ENCODE measurements around the gene PCAT7.

Gene PCAT7

DNA sequence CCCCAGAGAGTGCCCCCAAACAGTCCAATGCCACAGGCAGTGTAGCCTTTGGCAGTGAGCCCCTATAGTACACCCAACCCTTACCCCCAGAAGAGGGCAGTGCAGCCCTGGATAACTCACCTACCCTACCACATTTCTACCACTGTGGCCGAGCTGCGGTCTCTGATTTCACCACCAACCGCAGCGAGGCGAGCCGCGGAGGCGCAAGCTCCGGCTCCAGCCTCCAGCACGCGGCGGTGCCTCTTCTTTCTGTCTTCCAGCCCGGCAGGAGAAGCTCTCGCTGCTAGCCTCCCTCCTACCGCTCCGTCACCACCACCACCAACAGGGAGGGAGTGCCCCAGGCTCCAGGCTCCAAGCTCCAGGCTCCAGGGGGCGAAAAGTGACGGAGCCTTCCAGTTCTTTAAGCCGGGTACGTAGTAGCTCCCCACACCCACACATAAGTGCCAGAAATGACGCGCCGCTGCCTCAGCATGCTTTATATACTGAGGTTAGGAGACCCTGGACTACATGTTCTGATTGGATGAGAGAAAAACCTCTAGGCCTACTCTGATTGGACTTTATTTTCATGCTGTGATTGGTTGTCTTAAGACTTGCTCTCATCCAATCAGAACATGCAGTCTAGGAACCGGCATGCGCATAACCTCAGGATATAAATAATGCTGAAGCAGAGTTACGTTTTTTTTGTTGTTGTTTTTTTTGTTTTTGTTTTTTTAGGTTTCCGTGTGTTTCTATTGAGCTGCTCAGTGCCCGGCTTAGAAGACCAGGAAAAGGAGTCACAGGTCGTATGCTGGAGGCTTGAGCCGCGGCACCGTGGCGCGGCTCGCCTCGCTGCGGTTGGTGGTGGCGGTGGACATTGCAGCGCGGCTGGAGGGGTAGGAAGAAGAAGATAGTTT lies at the start of gene PCAT7:
Gene PCAT7, plus strand, starts transcription at position 645 of the 893 bp plus-strand sequence.
- TF ChIP-seq GATA3 (IDR thresholded peaks at IDR 0.05; ENCODE audit: low read depth, low read length): no peak
- no peak for TF ChIP-seq GATA2 (IDR thresholded peaks at IDR 0.05; ENCODE audit: low read depth, low read length)

DNA sequence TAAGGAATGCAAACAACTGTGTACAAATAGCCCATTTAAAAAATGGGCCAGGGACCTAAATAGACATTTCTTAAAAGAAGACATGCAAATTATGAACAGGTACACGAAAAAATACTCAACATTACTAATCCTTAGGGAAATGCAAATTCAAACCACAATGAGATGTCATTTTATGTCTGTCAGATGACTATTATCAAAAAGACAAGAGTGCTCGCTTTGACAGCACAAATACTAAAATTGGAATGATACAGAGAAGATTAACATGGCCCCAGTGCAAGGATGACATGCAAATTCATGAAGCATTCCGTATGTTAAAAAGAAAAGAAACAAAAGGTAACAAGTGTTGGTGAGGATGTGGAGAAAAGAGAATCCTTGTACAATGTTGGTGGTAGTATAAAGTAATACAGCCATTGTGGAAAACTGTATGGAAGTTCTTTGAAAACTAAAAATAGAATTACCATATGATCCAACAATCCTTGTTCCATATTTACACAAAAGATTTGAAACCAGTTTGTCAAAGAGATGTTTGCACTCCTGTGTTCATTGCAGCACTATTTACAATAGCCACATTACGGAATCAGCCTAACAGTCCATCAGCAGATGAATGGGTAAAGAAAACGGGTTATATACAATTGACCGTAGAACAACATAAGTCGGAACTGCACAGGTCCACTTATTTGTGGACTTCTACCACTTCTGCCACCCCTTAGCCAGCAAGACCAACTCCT lies 47.2 kb upstream of the PCAT7 start:
- TF ChIP-seq GATA2 (IDR thresholded peaks at IDR 0.05; ENCODE audit: low read depth, low read length) (no peak), GATA3 (IDR thresholded peaks at IDR 0.05; ENCODE audit: low read depth, low read length) (no peak)

DNA sequence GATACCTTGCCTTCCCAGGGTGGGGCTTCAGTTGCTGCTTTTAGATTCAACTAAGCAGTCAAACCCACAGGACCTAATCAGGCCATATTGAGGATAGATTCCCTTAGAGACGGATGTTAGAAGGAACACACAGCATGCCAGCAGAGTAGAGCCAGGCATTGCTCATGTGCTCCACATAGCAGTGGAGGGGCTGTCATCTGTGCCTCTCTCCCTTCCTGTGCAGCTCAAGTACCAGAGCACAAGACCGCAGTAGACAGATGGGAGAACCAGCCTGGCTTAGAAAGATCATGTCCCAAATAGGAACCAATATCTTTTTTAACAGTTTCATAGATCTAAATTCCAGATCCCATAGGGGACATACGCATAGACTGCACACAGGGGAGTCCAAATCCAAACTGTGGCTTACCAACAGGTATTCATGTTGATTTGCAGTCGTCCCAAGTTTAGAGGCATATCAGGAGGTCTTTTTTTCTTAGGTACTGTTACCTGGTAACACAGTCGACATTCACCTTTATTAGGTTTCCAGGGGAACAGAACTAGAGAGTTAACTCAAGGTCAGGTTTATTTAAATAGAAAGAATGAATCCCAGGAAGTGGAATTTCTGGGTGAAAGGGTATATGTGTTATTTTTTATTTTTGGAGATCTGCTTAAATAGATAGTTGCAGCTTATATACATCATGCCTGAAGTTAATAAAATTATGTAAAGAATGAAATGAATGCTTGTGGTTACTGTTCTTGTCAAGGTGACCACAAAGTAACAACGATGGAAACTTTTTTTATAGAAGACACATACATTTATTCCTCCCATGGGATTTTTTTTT lies 43.5 kb upstream of the PCAT7 start:
- no peak for TF ChIP-seq GATA3 (IDR thresholded peaks at IDR 0.05; ENCODE audit: low read depth, low read length)
- TF ChIP-seq GATA2 (IDR thresholded peaks at IDR 0.05; ENCODE audit: low read depth, low read length): no peak

DNA sequence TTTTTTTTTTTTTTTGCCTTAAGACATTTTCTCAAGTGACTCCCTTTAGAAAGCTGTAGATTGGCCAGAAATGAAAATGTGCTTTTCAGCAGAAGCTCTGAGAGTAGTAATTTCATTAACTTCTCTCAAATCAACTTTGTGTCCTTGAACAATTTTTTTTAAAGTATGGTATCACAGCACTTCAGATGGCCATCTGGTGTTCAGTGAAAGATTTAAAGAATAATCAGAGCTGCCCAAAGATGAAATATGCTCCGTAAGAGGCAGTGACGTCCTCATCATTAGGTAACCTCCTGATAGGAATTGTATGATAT lies 43.0 kb upstream of the PCAT7 start:
- TF ChIP-seq GATA2 (IDR thresholded peaks at IDR 0.05; ENCODE audit: low read depth, low read length) (no peak), GATA3 (IDR thresholded peaks at IDR 0.05; ENCODE audit: low read depth, low read length) (no peak)

DNA sequence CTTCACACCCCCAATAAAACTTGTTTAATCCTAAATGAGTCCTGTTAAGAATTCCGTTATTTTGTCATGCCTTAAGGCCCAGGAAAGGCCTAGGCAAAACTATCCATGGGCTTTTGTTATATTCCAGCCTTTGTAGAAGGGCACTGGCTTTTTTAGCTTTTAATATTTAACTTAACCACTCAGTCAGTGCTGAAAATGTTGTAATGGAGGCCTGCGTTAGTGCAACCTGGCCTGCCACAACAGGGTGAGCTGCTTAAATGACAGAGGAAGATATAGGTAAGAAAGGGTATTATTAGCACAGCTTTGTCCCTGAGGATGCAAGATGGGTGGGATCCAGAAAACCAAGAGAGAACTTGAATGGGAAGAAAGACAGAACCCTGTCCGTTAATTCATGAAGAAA lies 40.2 kb upstream of the PCAT7 start:
- TF ChIP-seq GATA2 (IDR thresholded peaks at IDR 0.05; ENCODE audit: low read depth, low read length) (no peak), GATA3 (IDR thresholded peaks at IDR 0.05; ENCODE audit: low read depth, low read length) (no peak)

DNA sequence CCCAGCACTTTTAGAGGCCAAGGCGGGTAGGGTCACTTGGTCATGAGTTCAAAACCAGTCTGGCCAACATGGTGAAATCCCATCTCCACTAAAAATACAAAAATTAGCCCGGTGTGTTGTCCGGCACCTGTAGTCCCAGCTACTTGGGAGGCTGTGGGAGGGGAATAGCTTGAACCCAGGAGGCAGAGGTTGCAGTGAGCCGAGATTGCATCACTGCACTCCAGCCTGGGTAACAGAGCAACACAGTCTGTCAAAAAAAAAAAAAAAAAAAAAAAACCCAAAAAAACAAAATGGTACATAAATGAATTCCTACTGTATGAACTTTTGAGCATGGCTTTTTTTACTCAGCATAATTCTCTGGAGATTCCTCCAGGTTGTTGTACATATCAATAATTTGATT lies 37.6 kb upstream of the PCAT7 start:
- TF ChIP-seq GATA3 (IDR thresholded peaks at IDR 0.05; ENCODE audit: low read depth, low read length): no peak
- no peak for TF ChIP-seq GATA2 (IDR thresholded peaks at IDR 0.05; ENCODE audit: low read depth, low read length)

DNA sequence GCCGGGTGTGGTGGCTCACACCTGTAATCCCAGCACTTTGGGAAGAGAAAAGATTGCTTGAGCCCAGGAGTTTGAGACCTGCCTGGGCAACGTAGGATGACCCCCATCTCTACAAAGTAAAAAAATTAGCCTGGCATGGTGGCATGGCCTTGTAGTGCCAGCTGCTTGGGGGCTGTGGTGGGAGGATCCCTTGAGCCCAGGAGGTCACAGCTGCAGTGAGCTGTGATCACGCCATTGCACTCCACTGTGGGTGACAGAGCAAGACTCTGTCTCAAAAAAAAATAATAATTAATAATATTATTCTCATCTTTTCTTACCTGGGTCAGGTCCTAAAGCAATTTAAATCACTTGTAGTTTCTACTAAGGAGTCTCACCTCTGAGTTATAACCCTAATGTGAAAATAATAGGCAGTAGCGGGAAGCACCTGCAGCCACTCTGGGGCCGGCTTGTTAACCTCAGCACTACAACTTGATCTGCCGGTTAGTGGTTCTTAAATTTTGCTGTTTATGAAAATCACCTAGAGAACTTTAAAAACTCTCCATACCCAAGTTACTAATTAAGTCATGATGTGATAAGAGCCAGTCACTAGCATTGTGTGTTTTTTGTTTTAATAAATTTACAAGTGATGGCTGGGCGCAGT lies 29.4 kb upstream of the PCAT7 start:
- TF ChIP-seq GATA2 (IDR thresholded peaks at IDR 0.05; ENCODE audit: low read depth, low read length) (no peak), GATA3 (IDR thresholded peaks at IDR 0.05; ENCODE audit: low read depth, low read length) (no peak)

DNA sequence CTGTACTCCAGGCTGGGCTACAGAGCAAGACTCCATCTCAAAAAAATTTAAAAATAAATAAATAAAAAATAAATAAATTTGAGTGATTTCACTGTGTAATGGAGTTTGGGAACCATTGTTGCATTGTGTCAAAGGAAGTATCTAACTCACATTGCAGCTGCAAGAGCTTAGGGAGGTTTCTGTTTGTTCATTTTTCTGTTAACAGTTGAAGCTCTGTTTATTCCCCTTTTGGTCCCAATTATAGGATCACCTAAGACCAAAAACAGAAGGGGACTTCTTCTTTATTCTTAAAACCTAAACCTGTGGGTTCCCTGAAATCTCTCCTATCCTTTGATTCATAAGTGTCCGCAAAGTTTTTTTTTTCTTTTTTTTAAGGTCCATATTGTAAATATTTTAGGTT lies 28.6 kb upstream of the PCAT7 start:
- TF ChIP-seq GATA3 (IDR thresholded peaks at IDR 0.05; ENCODE audit: low read depth, low read length) (no peak), GATA2 (IDR thresholded peaks at IDR 0.05; ENCODE audit: low read depth, low read length) (no peak)

DNA sequence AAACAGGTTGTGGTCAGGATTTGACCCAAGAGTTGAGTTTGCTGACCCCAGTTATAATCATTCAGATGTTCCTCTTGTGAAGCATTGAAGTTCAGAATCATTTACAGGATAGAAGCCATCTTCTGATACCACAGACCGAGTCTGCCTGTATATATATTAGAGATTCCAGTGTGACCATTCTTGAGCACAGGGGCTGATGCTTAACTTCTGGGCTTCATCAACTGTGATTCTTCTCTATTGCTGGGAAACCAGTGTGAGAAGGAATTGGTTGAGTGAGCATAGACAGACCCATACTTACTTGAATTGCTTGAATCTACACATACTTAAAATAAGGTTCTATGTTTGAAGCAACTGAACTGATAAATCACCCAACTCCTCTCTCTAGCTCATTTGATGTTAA lies 27.9 kb upstream of the PCAT7 start:
- TF ChIP-seq GATA3 (IDR thresholded peaks at IDR 0.05; ENCODE audit: low read depth, low read length) (no peak), GATA2 (IDR thresholded peaks at IDR 0.05; ENCODE audit: low read depth, low read length) (no peak)

DNA sequence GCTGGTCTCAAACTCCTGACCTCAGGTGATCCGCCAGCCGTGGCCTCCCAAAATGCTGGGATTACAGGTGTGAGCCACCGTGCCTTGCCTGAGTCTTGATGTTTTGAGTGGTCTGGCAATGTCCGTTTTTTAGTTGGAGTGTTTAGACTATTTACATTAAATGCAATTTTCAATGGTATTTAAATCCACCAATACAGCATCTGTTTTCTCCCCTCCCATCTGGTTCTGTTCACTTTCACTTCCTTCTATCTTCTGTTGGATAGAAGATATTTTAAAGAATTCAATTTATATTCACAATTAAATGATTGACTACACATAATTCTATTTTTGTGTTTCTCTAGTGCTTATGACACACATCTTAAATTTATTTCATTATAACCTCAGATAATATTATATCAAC lies 26.0 kb upstream of the PCAT7 start:
- TF ChIP-seq GATA2 (IDR thresholded peaks at IDR 0.05; ENCODE audit: low read depth, low read length): no peak
- TF ChIP-seq GATA3 (IDR thresholded peaks at IDR 0.05; ENCODE audit: low read depth, low read length): no peak

DNA sequence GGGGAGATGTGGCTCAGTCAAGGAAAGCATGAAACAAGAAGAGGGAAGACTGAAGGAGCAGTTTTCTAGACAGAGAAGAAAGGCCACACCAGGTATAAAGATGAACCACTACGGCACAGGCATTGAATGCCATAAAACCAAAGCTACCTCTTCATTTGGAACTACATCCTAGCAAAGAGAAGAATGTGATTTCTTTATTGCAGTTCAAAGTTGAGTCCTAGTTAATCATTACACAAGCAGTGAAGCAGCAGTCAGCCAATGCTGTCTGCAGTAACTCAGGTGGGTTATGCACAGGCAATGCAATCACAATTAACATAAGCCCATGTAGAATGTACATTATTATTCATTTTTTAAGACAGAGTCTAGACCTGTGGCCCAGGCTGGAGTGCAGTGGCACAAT lies 21.7 kb upstream of the PCAT7 start:
- TF ChIP-seq GATA3 (IDR thresholded peaks at IDR 0.05; ENCODE audit: low read depth, low read length) (no peak), GATA2 (IDR thresholded peaks at IDR 0.05; ENCODE audit: low read depth, low read length) (no peak)

DNA sequence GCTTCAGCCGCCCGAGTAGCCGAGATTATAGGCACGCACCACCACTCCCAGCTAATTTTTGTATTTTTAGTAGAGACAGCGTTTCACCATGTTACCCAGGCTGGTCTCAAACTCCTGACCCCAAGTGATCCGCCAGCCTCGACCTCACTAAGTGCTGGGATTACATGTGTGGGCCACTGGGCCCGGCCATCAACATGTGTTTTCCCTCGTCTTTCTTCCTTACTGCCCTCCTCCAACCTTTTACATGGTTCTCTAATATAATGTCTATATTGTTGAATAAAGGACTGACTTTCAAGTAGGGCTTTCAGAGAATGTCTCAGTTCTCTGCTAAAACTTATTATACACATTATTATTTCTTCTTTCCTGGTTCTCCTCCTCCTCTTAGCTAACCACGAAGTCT lies 21.3 kb upstream of the PCAT7 start:
- TF ChIP-seq GATA2 (IDR thresholded peaks at IDR 0.05; ENCODE audit: low read depth, low read length) (no peak), GATA3 (IDR thresholded peaks at IDR 0.05; ENCODE audit: low read depth, low read length) (no peak)

DNA sequence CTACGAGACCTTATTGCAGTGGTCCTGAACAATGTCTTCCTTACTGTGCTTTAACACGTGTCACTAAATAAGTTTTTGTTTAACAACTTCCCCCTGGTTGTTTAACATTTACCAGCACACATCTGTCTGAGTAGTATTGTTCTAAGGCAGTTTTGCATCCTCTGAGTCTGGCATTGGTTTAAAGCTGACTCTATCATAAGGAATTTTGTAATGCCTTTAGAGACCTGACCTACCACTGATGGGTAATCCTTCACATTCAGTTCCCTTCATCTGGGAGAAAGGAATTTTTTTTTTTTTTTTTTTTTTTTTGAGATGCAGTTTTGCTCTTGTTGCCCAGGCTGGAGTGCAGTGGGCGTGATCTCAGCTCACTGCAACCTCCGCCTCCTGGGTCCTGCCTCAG lies 20.0 kb upstream of the PCAT7 start:
- TF ChIP-seq GATA3 (IDR thresholded peaks at IDR 0.05; ENCODE audit: low read depth, low read length) (no peak), GATA2 (IDR thresholded peaks at IDR 0.05; ENCODE audit: low read depth, low read length) (no peak)

DNA sequence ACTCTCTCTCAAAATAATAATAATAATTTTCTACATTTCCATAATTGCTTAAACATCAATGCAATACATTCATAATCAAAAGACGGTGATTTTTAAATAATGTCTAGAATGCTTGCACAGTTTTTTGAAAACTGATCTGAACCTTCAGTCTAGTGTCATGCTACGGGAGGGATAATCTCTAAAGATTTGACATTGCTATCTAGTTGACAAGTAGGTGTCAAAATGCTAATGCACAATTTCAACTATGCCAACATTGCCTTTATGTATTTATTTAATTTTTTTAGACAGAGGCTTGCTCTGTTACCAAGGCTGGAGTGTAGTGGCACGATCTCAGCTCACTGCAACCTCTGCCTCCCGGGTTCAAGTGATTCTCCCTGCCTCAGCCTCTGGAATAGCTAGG lies 16.0 kb upstream of the PCAT7 start:
- TF ChIP-seq GATA2 (IDR thresholded peaks at IDR 0.05; ENCODE audit: low read depth, low read length) (no peak), GATA3 (IDR thresholded peaks at IDR 0.05; ENCODE audit: low read depth, low read length) (no peak)

All from SH-SY5Y (cell line).